ENCODE data around the gene AKNAD1. TPM values are rescaled to one million over a fixed set of nuclear protein-coding genes. Genes with fewer than 3 reads are reported as not detected.
A peak's percentile ranks its signal among the peaks of the same experiment; 100 is the strongest.

Gene AKNAD1
- total and polyA plus RNA-seq, 2 experiments from 2014 or later = not detected

DNA sequence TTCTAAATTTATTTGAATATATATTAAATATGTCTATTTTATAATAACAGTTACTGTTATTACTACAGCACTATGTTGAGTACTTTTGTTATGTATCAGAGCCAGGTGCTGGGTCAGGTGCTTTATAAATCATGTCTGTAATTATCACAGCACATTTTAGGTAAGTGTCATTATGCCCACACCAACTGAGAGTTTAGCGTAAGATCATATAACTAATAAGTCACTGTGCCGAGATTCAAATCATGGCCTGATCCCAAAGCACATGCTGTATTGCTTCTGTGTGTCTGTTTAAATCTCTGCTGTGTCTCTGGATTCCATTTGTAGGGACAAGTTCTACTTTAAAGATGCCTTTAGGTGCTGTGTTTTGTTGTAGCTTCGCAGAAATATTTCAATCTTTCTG lies 21.8 kb upstream of the AKNAD1 start:
- H3K27me3 ChIP-seq (replicated peaks; ENCODE audit: insufficient read depth) = no peaks in the 10 kb centered on the region
- WGBS, 2 experiments (ENCODE audit: low coverage in 1 of 2, low lambda C conversion rate in 2 of 2, missing lambda C conversion rate in 2 of 2) = 34 to 35% methylated on average over 3 of the region's 3 CpGs
- H2AFZ ChIP-seq = 0 out of 2 replicates have a peak overlapping the region, but pooled peaks have one; percentile 16
- no peaks in the 10 kb centered on the region for H3K36me3 ChIP-seq (ENCODE audit: low read depth)
- TF ChIP-seq EZH2phosphoT487 (IDR thresholded peaks at IDR 0.05; ENCODE audit: insufficient read depth, low read depth) = no peak
- no peak for TF ChIP-seq EZH2 (IDR thresholded peaks at IDR 0.05; ENCODE audit: insufficient read depth, poor library complexity, severe bottlenecking)
- no peaks in the 10 kb centered on the region for H4K20me1 ChIP-seq (ENCODE audit: insufficient read depth)
- peak overlapping the region; percentile 83 for H3K4me2 ChIP-seq (ENCODE audit: unreplicated experiment)
- DNase-seq = peak; percentile 17
- no peaks in the 10 kb centered on the region for H3K9me2 ChIP-seq (ENCODE audit: insufficient read depth)
- no peak overlapping the region for H3K9ac ChIP-seq
- H3K27ac ChIP-seq = no peak overlapping the region
- in situ Hi-C loops (cut with MboI) = no loop called here
- peak overlapping the region; percentile 74 for H3K4me3 ChIP-seq
- peaks cover 10% of the 10 kb centered on the region; the same call in 1 of the 2 replicates for H3F3A ChIP-seq (ENCODE audit: insufficient read depth)
- H3K79me2 ChIP-seq (ENCODE audit: insufficient read depth) = peaks cover 69% of the 10 kb centered on the region
- H3K4me1 ChIP-seq (ENCODE audit: insufficient read depth) = peaks cover 16% of the 10 kb centered on the region
- no peaks in the 10 kb centered on the region for H3K9me3 ChIP-seq (ENCODE audit: low read depth)

DNA sequence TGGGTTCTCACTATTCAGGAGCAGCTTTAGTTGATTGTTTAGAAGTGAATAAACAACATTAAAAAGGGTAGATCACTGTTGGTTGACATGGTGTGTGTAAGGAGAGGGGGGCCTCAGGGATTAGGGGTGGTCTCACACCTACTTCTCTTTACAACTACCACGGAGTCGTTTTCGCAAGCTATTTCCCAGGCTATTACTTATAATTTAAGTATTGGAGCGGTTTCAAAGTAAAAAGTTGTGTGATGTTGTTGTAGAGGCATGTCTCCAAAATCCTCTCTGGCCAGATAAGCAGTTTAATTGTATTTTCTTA lies 21.2 kb upstream of the AKNAD1 start:
- no peaks in the 10 kb centered on the region for H3K27me3 ChIP-seq (replicated peaks; ENCODE audit: insufficient read depth)
- H3K9me3 ChIP-seq (ENCODE audit: low read depth) = no peaks in the 10 kb centered on the region
- H3F3A ChIP-seq (ENCODE audit: insufficient read depth) = peaks cover 10% of the 10 kb centered on the region; the same call in 1 of the 2 replicates
- H3K36me3 ChIP-seq (ENCODE audit: low read depth) = no peaks in the 10 kb centered on the region
- DNase-seq = peak; percentile 20
- in situ Hi-C loops (cut with MboI) = no loop called here
- H4K20me1 ChIP-seq (ENCODE audit: insufficient read depth) = no peaks in the 10 kb centered on the region
- no peak overlapping the region for H3K27ac ChIP-seq
- peak overlapping the region; percentile 97 for H2AFZ ChIP-seq
- TF ChIP-seq EZH2phosphoT487 (IDR thresholded peaks at IDR 0.05; ENCODE audit: insufficient read depth, low read depth) = no peak
- no peaks in the 10 kb centered on the region for H3K9me2 ChIP-seq (ENCODE audit: insufficient read depth)
- peak overlapping the region; percentile 86 for H3K9ac ChIP-seq
- H3K79me2 ChIP-seq (ENCODE audit: insufficient read depth) = peaks cover 63% of the 10 kb centered on the region
- H3K4me1 ChIP-seq (ENCODE audit: insufficient read depth) = peaks cover 16% of the 10 kb centered on the region
- 14 to 19% methylated on average over 4 of the region's 4 CpGs for WGBS, 2 experiments (ENCODE audit: low coverage in 1 of 2, low lambda C conversion rate in 2 of 2, missing lambda C conversion rate in 2 of 2)
- H3K4me3 ChIP-seq = peak overlapping the region; percentile 74
- peak overlapping the region; percentile 83 for H3K4me2 ChIP-seq (ENCODE audit: unreplicated experiment)

DNA sequence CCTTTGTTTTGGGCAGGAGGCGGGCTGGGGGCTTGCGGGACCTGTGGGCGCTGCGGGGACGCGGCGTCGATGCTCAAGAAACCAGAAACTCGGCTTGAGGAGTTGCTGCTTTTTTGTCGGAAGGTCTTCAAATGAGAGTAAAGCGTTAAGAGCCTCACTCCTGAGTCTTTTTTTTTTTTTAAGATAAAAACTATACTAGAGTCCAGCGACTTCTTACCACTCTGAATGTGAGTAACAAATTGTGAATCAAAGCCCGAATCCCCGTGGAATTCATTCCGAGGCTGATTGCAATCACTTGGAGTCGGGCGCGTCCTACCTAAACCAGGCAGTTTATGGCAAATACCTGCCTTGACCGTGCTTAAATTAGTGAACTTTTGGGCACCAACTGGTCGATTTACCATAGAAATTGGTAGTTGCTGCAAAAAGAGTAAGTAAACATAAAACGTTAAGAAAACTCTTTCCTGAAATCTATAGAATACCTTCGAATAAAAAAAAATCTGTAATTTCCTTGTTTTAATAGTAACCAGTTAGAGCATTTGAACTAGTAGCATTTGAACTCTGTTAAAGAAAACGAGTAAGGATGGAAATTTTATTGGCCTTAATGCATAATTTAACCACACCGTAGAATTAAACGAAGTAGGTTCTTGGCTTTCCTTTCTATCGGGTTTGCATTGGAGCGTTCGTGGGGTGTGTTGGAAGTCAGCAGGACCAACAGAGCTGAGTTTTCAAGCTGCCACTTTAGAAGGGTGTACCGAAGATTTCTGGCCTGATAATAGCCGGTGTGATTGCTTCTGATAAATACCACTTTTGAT lies 20.7 kb upstream of the AKNAD1 start:
- WGBS, 2 experiments (ENCODE audit: low coverage in 1 of 2, low lambda C conversion rate in 2 of 2, missing lambda C conversion rate in 2 of 2) = 1 to 2% methylated on average over 28 to 30 of the region's 30 CpGs
- Histone ChIP-seq H3K4me1 (ENCODE audit: insufficient read depth) (peaks cover 16% of the 10 kb centered on the region), H3K9me2 (ENCODE audit: insufficient read depth) (no peaks in the 10 kb centered on the region), H4K20me1 (ENCODE audit: insufficient read depth) (no peaks in the 10 kb centered on the region), H3K9me3 (ENCODE audit: low read depth) (no peaks in the 10 kb centered on the region), H3K79me2 (ENCODE audit: insufficient read depth) (peaks cover 58% of the 10 kb centered on the region), H3K4me3 (peak overlapping the region; percentile 74), H2AFZ (peak overlapping the region; percentile 97), H3K9ac (peak overlapping the region; percentile 86), H3K27ac (peak overlapping the region; percentile 36), H3K27me3 (replicated peaks; ENCODE audit: insufficient read depth) (no peaks in the 10 kb centered on the region), H3K36me3 (ENCODE audit: low read depth) (no peaks in the 10 kb centered on the region), H3K4me2 (ENCODE audit: unreplicated experiment) (peak overlapping the region; percentile 83), H3F3A (ENCODE audit: insufficient read depth) (peaks cover 10% of the 10 kb centered on the region; the same call in 1 of the 2 replicates)
- no peak for TF ChIP-seq EZH2 (IDR thresholded peaks at IDR 0.05; ENCODE audit: insufficient read depth, poor library complexity, severe bottlenecking)
- TF ChIP-seq EZH2phosphoT487 (IDR thresholded peaks at IDR 0.05; ENCODE audit: insufficient read depth, low read depth) = no peak
- DNase-seq = peak; percentile 81
- in situ Hi-C loops (cut with MboI) = no loop called here

DNA sequence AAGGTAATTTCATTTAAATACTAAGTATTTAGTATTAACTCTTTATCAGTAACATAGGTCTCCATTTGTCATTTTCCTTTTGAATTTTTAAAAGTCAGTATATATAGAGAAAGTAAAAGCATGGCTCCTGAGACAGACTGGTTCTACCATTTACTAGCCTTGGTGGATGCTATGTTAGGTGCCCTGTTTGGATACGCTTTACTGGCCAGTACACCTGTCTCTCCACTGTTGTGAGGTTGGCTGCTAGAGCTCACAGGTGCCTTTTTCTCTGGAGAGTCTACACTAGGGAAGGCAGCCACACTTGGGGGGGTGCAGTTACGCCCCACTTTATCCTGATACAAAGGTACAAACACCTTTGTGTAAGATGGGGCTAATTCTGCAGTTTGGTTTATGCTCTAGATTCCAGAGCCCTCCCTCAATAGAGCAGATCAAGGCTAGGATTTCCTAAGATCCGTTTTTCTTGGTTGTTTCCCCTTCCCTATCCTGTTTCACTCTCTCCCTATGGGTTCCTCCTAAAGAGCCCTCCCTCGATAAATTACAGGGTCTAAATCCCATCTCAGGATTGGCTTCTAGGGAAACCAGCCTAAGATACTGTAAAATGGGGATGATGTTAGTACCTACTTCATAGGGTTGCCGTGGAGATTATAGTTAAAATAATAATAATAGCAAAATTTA lies 14.3 kb upstream of the AKNAD1 start:
- Histone ChIP-seq H3K79me2 (ENCODE audit: insufficient read depth) (no peaks in the 10 kb centered on the region), H3K27ac (no peak overlapping the region), H3K4me3 (no peak overlapping the region), H2AFZ (no peak overlapping the region), H4K20me1 (ENCODE audit: insufficient read depth) (no peaks in the 10 kb centered on the region), H3K27me3 (replicated peaks; ENCODE audit: insufficient read depth) (no peaks in the 10 kb centered on the region), H3K4me2 (ENCODE audit: unreplicated experiment) (no peak overlapping the region), H3K9me3 (ENCODE audit: low read depth) (no peaks in the 10 kb centered on the region), H3F3A (ENCODE audit: insufficient read depth) (no peaks in the 10 kb centered on the region), H3K9ac (no peak overlapping the region), H3K4me1 (ENCODE audit: insufficient read depth) (no peaks in the 10 kb centered on the region), H3K9me2 (ENCODE audit: insufficient read depth) (no peaks in the 10 kb centered on the region), H3K36me3 (ENCODE audit: low read depth) (no peaks in the 10 kb centered on the region)
- no peak for DNase-seq
- in situ Hi-C loops (cut with MboI) = no loop called here
- WGBS, 2 experiments (ENCODE audit: low coverage in 1 of 2, low lambda C conversion rate in 2 of 2, missing lambda C conversion rate in 2 of 2) = 79 to 80% methylated on average over 5 of the region's 5 CpGs
- TF ChIP-seq EZH2phosphoT487 (IDR thresholded peaks at IDR 0.05; ENCODE audit: insufficient read depth, low read depth) (no peak), EZH2 (IDR thresholded peaks at IDR 0.05; ENCODE audit: insufficient read depth, poor library complexity, severe bottlenecking) (no peak)

Data from GM23248 (cell line).